Measurements from ENCODE around the gene MSMO1.
A peak's percentile ranks its signal among the peaks of the same experiment; 100 is the strongest.

Gene MSMO1

GRCh38 chr4:165326831-165327210, 648 bp upstream of the MSMO1 start:
- no peaks in the 10 kb centered on the region for H3K27me3 ChIP-seq (ENCODE audit: insufficient read depth, low read length, poor library complexity)
- peaks cover 53% of the 10 kb centered on the region for H3K79me2 ChIP-seq (ENCODE audit: insufficient read depth, low read length)
- peak; percentile 30 for DNase-seq
- peak overlapping the region; percentile 81 to 83 for H3K4me3 ChIP-seq (ENCODE audit: low read depth in 1 of 2, low read length in 2 of 2)
- H3K9me3 ChIP-seq (ENCODE audit: insufficient read depth, low read length, severe bottlenecking), result no peaks in the 10 kb centered on the region
- H3K36me3 ChIP-seq (ENCODE audit: insufficient read depth, low read length), result peaks cover 23% of the 10 kb centered on the region
- H3K27ac ChIP-seq (ENCODE audit: low read length), result peak overlapping the region; percentile 91
- no peak for TF ChIP-seq EZH2 (IDR thresholded peaks at IDR 0.05; ENCODE audit: borderline replicate concordance, low read depth, low read length, severe bottlenecking)
- TF ChIP-seq, protein P1, sequence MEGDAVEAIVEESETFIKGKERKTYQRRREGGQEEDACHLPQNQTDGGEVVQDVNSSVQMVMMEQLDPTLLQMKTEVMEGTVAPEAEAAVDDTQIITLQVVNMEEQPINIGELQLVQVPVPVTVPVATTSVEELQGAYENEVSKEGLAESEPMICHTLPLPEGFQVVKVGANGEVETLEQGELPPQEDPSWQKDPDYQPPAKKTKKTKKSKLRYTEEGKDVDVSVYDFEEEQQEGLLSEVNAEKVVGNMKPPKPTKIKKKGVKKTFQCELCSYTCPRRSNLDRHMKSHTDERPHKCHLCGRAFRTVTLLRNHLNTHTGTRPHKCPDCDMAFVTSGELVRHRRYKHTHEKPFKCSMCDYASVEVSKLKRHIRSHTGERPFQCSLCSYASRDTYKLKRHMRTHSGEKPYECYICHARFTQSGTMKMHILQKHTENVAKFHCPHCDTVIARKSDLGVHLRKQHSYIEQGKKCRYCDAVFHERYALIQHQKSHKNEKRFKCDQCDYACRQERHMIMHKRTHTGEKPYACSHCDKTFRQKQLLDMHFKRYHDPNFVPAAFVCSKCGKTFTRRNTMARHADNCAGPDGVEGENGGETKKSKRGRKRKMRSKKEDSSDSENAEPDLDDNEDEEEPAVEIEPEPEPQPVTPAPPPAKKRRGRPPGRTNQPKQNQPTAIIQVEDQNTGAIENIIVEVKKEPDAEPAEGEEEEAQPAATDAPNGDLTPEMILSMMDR (IDR thresholded peaks at IDR 0.05; ENCODE audit: borderline replicate concordance, extremely low read depth, low read length, poor library complexity, severe bottlenecking), result no peak
- no peak; the same call in 2 of the 3 replicates for ATAC-seq (ENCODE audit: insufficient read depth, low read depth)
- peak overlapping the region; percentile 68 for H3K9ac ChIP-seq (ENCODE audit: low read depth, low read length)
- peaks cover 36% of the 10 kb centered on the region for H4K20me1 ChIP-seq (ENCODE audit: insufficient read depth, low read length)
- peak overlapping the region; percentile 86 for H2AFZ ChIP-seq (ENCODE audit: low read depth, low read length)
- peaks cover 46% of the 10 kb centered on the region for H3K4me1 ChIP-seq (ENCODE audit: insufficient read depth, low read length)
- H3K4me2 ChIP-seq (ENCODE audit: insufficient read depth, low read length), result peak overlapping the region; percentile 67

DNA sequence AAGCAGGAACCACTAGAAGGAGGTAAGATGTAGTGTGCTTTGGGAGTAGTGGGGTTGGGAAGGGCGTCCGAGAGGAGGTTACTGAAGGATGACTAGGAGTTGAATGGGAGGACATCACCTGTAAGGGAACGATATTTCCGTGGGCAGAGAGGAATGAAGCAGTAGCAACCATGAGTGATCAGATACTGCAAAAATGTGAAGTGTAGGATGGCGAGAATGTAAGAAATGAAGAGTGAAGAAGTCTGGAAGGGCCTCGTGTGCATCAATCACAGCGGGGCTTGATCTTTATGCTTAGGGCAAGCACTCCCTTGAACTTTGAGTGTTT, 594 bp downstream of the MSMO1 start:
- H3K79me2 ChIP-seq (ENCODE audit: insufficient read depth, low read length), result peaks cover 65% of the 10 kb centered on the region
- H3K9ac ChIP-seq (ENCODE audit: low read depth, low read length), result peak overlapping the region; percentile 66
- H4K20me1 ChIP-seq (ENCODE audit: insufficient read depth, low read length), result peaks cover 47% of the 10 kb centered on the region
- peak overlapping the region; percentile 72 for H2AFZ ChIP-seq (ENCODE audit: low read depth, low read length)
- TF ChIP-seq EZH2 (IDR thresholded peaks at IDR 0.05; ENCODE audit: borderline replicate concordance, low read depth, low read length, severe bottlenecking), result no peak
- TF ChIP-seq, protein P1 (IDR thresholded peaks at IDR 0.05; ENCODE audit: borderline replicate concordance, extremely low read depth, low read length, poor library complexity, severe bottlenecking), result no peak
- peaks cover 58% of the 10 kb centered on the region for H3K4me1 ChIP-seq (ENCODE audit: insufficient read depth, low read length)
- H3K4me2 ChIP-seq (ENCODE audit: insufficient read depth, low read length), result peak overlapping the region; percentile 83
- DNase-seq, result no peak
- H3K9me3 ChIP-seq (ENCODE audit: insufficient read depth, low read length, severe bottlenecking), result no peaks in the 10 kb centered on the region
- H3K4me3 ChIP-seq (ENCODE audit: low read depth in 1 of 2, low read length in 2 of 2), result peak overlapping the region; percentile 44 to 81
- no peak for ATAC-seq (ENCODE audit: insufficient read depth, low read depth)
- H3K36me3 ChIP-seq (ENCODE audit: insufficient read depth, low read length), result peaks cover 35% of the 10 kb centered on the region
- H3K27me3 ChIP-seq (ENCODE audit: insufficient read depth, low read length, poor library complexity), result no peaks in the 10 kb centered on the region
- peak overlapping the region; percentile 81 for H3K27ac ChIP-seq (ENCODE audit: low read length)

GRCh38 chr4:165328708-165329107, 1.2 kb downstream of the MSMO1 start:
- ATAC-seq (ENCODE audit: insufficient read depth, low read depth) (no peak), DNase-seq (no peak)
- Histone ChIP-seq H3K79me2 (ENCODE audit: insufficient read depth, low read length) (peaks cover 72% of the 10 kb centered on the region), H4K20me1 (ENCODE audit: insufficient read depth, low read length) (peaks cover 53% of the 10 kb centered on the region), H3K9me3 (ENCODE audit: insufficient read depth, low read length, severe bottlenecking) (no peaks in the 10 kb centered on the region), H3K27ac (ENCODE audit: low read length) (peak overlapping the region; percentile 81), H3K9ac (ENCODE audit: low read depth, low read length) (peak overlapping the region; percentile 66), H3K4me1 (ENCODE audit: insufficient read depth, low read length) (peaks cover 65% of the 10 kb centered on the region), H3K4me2 (ENCODE audit: insufficient read depth, low read length) (peak overlapping the region; percentile 83), H3K36me3 (ENCODE audit: insufficient read depth, low read length) (peaks cover 42% of the 10 kb centered on the region), H3K4me3 (ENCODE audit: low read depth in 1 of 2, low read length in 2 of 2) (peak overlapping the region; percentile 44 to 81), H3K27me3 (ENCODE audit: insufficient read depth, low read length, poor library complexity) (no peaks in the 10 kb centered on the region), H2AFZ (ENCODE audit: low read depth, low read length) (no peak overlapping the region)
- no peak for TF ChIP-seq EZH2 (IDR thresholded peaks at IDR 0.05; ENCODE audit: borderline replicate concordance, low read depth, low read length, severe bottlenecking)
- TF ChIP-seq, protein P1 (IDR thresholded peaks at IDR 0.05; ENCODE audit: borderline replicate concordance, extremely low read depth, low read length, poor library complexity, severe bottlenecking), result no peak

- H3K27ac ChIP-seq (ENCODE audit: low read length), result peak overlapping the region; percentile 66
- H3K9ac ChIP-seq (ENCODE audit: low read depth, low read length), result peak overlapping the region; percentile 66
- H4K20me1 ChIP-seq (ENCODE audit: insufficient read depth, low read length), result peaks cover 66% of the 10 kb centered on the region
Observed at GRCh38 chr4:165330071-165330470, 2.6 kb downstream of the MSMO1 start.

More at GRCh38 chr4:165330071-165330470, 2.6 kb downstream of the MSMO1 start:
- DNase-seq (no peak), ATAC-seq (ENCODE audit: insufficient read depth, low read depth) (no peak)
- Histone ChIP-seq H3K9me3 (ENCODE audit: insufficient read depth, low read length, severe bottlenecking) (no peaks in the 10 kb centered on the region), H3K4me1 (ENCODE audit: insufficient read depth, low read length) (peaks cover 77% of the 10 kb centered on the region), H2AFZ (ENCODE audit: low read depth, low read length) (no peak overlapping the region), H3K27me3 (ENCODE audit: insufficient read depth, low read length, poor library complexity) (no peaks in the 10 kb centered on the region), H3K4me3 (ENCODE audit: low read depth in 1 of 2, low read length in 2 of 2) (peak overlapping the region; percentile 44 to 81), H3K79me2 (ENCODE audit: insufficient read depth, low read length) (peaks cover 85% of the 10 kb centered on the region), H3K4me2 (ENCODE audit: insufficient read depth, low read length) (peak overlapping the region; percentile 83), H3K36me3 (ENCODE audit: insufficient read depth, low read length) (peaks cover 55% of the 10 kb centered on the region)
- TF ChIP-seq, protein P1 (IDR thresholded peaks at IDR 0.05; ENCODE audit: borderline replicate concordance, extremely low read depth, low read length, poor library complexity, severe bottlenecking), result no peak
- TF ChIP-seq EZH2 (IDR thresholded peaks at IDR 0.05; ENCODE audit: borderline replicate concordance, low read depth, low read length, severe bottlenecking), result no peak

All from DND-41 (cell line).